Neural progenitor cell (in vitro differentiated cells): ENCODE measurements around the gene SIGLEC6. TPM values are rescaled to one million over a fixed set of nuclear protein-coding genes. Genes with fewer than 3 reads are reported as not detected.

Experiments used
- DNase-seq: peaks from one replicate; pipeline ENCODE4 v3.0.0-alpha.2; 2016; ENCODE audit warnings: low spot score
- H2AFZ ChIP-seq: fragments of 200-600 bp; sonication (generic); replicated peaks from 2 replicates; pipeline ENCODE4 v1.6.1; 2016; ENCODE audit warnings: antibody characterized with exemption
- H3F3A ChIP-seq: fragments of 200-600 bp; sonication (generic); 2 replicates; pipeline ENCODE4 v1.6.1; 2016; ENCODE audit warnings: antibody characterized with exemption, low read depth
- H3K27ac ChIP-seq: fragments of 200-600 bp; sonication (generic); 2 replicates; pipeline ENCODE4 v1.5.1; 2016; ENCODE audit warnings: mild to moderate bottlenecking
- H3K27me3 ChIP-seq: fragments of 200-600 bp; sonication (generic); 2 replicates; pipeline ENCODE4 v1.6.1; 2016; ENCODE audit warnings: mild to moderate bottlenecking, moderate library complexity
- H3K36me3 ChIP-seq: fragments of 200-600 bp; sonication (generic); 2 replicates; pipeline ENCODE4 v1.5.1; 2016
- H3K4me1 ChIP-seq: fragments of 200-600 bp; sonication (generic); 2 replicates; pipeline ENCODE4 v1.6.1; 2016; ENCODE audit warnings: mixed run types
- H3K4me2 ChIP-seq: fragments of 200-600 bp; sonication (generic); 2 replicates; pipeline ENCODE4 v1.6.1; 2016
- H3K4me3 ChIP-seq: fragments of 200-600 bp; sonication (generic); 2 replicates; pipeline ENCODE4 v1.5.1; 2016
- H3K79me2 ChIP-seq: fragments of 200-600 bp; sonication (generic); 2 replicates; pipeline ENCODE4 v1.6.1; 2016; ENCODE audit warnings: low read depth
- H3K9ac ChIP-seq: fragments of 200-600 bp; sonication (generic); 2 replicates; pipeline ENCODE4 v1.6.1; 2016
- H3K9me3 ChIP-seq: fragments of 200-600 bp; sonication (generic); 2 replicates; pipeline ENCODE4 v1.5.1; 2016; ENCODE audit warnings: low read depth
- H4K20me1 ChIP-seq: fragments of 200-600 bp; sonication (generic); 2 replicates; pipeline ENCODE4 v1.6.1; 2016; ENCODE audit warnings: low read depth
- H3K27ac Mint-ChIP-seq: 3 replicates; pipeline ENCODE4 v1.8.0; 2021; ENCODE audit warnings: mixed read lengths
- H3K27me3 Mint-ChIP-seq: 2 replicates; pipeline ENCODE4 v1.8.0; 2022; ENCODE audit warnings: low read depth, mild to moderate bottlenecking, inconsistent platforms, moderate library complexity, mixed read lengths; ENCODE audit not compliant: insufficient read depth
- H3K36me3 Mint-ChIP-seq: 3 replicates; pipeline ENCODE4 v1.8.0; 2021; ENCODE audit warnings: mixed read lengths
- H3K4me1 Mint-ChIP-seq: 3 replicates; pipeline ENCODE4 v1.8.0; 2021; ENCODE audit warnings: mixed read lengths
- H3K4me3 Mint-ChIP-seq: 3 replicates; pipeline ENCODE4 v1.8.0; 2021; ENCODE audit warnings: mild to moderate bottlenecking, moderate library complexity, mixed read lengths
- H3K9me3 Mint-ChIP-seq: 3 replicates; pipeline ENCODE4 v1.8.0; 2020; ENCODE audit warnings: mixed read lengths
- EZH2 ChIP-seq: fragments of 200-600 bp; sonication (generic); IDR thresholded peaks from 2 replicates; pipeline ENCODE4 v1.6.1; 2017; ENCODE audit warnings: antibody characterized with exemption, mild to moderate bottlenecking, moderate library complexity
- EZH2phosphoT487 ChIP-seq: fragments of 200-600 bp; sonication (generic); IDR thresholded peaks from 2 replicates; pipeline ENCODE4 v1.6.1; 2017; ENCODE audit warnings: antibody characterized with exemption
- total RNA-seq: library from RNA; depleted of rRNA; stranded (reverse); fragments of >200 nt; gene quantifications from 2 replicates; pipeline ENCODE4 v1.2.3, GENCODE V29; 2015; ENCODE audit warnings: low replicate concordance
- TF ChIP-seq, protein P1 (sequence below): fragments of 200-600 bp; sonication (generic); IDR thresholded peaks from 2 replicates; pipeline ENCODE4 v1.5.1; 2017; ENCODE audit warnings: antibody characterized with exemption, mild to moderate bottlenecking

SIGLEC6 gene
- total RNA-seq, 1 donor from 2014 or later = not detected

DNA sequence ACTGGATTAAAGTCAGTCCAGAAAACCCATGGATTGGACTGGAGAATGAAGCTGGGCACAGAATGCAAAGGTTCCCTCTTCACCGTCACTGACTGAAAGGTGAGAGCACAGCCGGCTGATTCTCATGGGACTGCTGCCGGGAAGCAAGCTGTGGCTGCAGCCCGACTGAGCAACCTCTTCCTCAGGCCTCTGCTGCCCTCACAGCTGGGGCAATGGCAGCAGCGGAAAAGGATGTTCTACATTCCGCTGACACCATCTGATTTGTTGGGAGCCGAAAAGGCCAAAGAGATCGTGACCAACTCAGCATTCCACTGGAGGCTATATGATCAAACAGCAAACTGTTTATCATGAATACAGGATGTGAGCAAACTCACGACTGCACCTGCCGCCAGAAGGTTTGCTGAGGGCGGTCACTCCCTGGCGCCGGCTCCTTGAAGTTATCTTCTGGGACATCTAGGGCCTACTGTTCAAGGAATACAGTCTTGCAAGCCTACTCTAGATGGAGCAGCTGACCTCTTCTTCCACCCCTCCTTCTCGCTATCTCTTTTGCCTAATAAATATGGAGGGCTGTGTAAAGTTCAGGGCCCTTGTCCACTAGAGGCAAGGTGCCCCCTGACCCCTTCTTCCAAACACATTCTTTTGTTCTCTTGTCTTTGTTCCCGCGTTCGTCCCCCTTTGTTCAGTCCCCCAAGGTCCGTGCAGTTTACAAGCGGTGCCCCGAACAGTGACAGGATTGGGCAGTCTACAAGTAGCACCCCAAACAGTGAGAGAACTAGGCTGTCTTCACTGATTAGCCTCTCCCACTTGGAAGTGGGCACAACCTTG lies 19.6 kb upstream of the SIGLEC6 start:
- H3K4me1 ChIP-seq = no peaks in the 10 kb centered on the region
- H2AFZ ChIP-seq = no peak overlapping the region
- TF ChIP-seq EZH2 = no peak
- TF ChIP-seq EZH2phosphoT487 = no peak
- TF ChIP-seq, protein P1, sequence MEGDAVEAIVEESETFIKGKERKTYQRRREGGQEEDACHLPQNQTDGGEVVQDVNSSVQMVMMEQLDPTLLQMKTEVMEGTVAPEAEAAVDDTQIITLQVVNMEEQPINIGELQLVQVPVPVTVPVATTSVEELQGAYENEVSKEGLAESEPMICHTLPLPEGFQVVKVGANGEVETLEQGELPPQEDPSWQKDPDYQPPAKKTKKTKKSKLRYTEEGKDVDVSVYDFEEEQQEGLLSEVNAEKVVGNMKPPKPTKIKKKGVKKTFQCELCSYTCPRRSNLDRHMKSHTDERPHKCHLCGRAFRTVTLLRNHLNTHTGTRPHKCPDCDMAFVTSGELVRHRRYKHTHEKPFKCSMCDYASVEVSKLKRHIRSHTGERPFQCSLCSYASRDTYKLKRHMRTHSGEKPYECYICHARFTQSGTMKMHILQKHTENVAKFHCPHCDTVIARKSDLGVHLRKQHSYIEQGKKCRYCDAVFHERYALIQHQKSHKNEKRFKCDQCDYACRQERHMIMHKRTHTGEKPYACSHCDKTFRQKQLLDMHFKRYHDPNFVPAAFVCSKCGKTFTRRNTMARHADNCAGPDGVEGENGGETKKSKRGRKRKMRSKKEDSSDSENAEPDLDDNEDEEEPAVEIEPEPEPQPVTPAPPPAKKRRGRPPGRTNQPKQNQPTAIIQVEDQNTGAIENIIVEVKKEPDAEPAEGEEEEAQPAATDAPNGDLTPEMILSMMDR = no peak
- H3K9me3 ChIP-seq = peaks cover 8% of the 10 kb centered on the region
- no peak for DNase-seq
- no peak overlapping the region for H3K9ac ChIP-seq
- H3K4me3 ChIP-seq = no peak overlapping the region
- Mint-ChIP-seq H3K4me3 (no peak overlapping the region), H3K27ac (no peak overlapping the region), H3K4me1 (no peaks in the 10 kb centered on the region), H3K9me3 (no peaks in the 10 kb centered on the region), H3K36me3 (no peaks in the 10 kb centered on the region), H3K27me3 (peaks cover 2% of the 10 kb centered on the region)
- H3K36me3 ChIP-seq = no peaks in the 10 kb centered on the region
- H3K27me3 ChIP-seq = no peaks in the 10 kb centered on the region
- no peak overlapping the region for H3K27ac ChIP-seq
- no peaks in the 10 kb centered on the region for H4K20me1 ChIP-seq
- H3K79me2 ChIP-seq = no peaks in the 10 kb centered on the region
- H3K4me2 ChIP-seq = no peak overlapping the region
- H3F3A ChIP-seq = no peaks in the 10 kb centered on the region

DNA sequence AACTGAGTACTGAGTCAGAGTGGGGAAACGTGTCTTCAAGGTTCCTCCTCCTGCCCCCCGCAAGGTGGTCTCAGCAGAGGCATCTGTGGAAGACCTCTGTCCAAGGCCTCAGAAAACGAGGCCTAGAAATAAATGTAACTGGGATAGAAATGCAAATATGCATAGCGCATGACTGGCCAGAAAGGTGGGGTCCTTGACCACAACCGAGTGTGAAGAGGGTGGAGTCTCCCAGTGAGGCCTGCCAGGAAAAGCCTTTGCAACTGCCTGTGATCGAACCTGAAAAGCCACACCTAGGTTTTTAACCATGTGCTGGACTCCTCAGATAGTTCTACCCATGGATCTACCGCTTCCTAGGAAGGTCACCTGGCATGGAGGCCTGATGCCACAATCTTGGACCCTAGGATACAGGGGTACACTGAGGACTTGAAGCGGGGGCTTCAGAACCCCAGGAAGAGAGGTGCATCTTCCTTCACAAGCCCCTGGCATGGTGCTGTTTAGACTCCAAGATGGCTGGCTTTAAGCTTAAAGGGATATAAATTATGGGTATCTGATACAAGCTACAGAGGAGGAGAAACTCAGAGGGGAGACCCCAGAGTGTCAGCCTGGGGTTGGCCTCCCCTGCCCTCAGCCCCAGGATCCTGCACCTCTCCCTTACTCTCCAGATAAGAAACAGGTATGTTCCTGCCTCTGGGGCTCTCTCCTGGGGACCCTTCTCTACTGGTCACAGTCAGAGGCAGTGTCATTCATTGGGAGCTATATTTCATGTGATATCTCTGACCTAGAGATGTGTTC lies 18.3 kb upstream of the SIGLEC6 start:
- DNase-seq = no peak
- peaks cover 4% of the 10 kb centered on the region for H3K27me3 Mint-ChIP-seq

DNA sequence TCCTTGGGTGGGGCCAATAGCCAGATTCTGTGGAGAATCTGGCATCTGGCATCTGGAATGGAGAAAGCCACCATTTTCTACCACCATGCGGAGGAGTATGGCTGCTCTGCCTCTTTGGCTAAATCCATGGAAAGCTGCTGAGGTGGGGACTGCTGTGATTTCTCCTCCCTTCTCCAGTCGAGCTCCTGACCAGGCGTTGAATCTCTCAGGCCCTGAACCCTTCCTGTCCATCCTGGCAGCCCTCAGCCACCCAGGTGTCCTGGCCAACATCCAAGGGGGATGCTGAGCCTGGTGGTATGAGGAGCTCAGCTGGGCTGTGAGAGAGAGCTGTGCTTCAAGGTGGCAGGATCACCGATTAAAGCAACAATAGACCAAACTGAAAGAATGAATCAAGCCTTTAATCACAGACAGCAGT lies 17.4 kb upstream of the SIGLEC6 start:
- H3K4me3 Mint-ChIP-seq = no peak overlapping the region
- DNase-seq = no peak
- Histone ChIP-seq H3K27ac (no peak overlapping the region), H3K4me1 (no peaks in the 10 kb centered on the region), H3K79me2 (no peaks in the 10 kb centered on the region), H3K27me3 (no peaks in the 10 kb centered on the region), H3K4me2 (no peak overlapping the region), H3K9ac (no peak overlapping the region), H2AFZ (no peak overlapping the region), H4K20me1 (no peaks in the 10 kb centered on the region), H3K4me3 (no peak overlapping the region), H3K36me3 (no peaks in the 10 kb centered on the region), H3F3A (no peaks in the 10 kb centered on the region), H3K9me3 (no peaks in the 10 kb centered on the region)
- TF ChIP-seq, protein P1 = no peak
- TF ChIP-seq EZH2 = no peak
- no peak for TF ChIP-seq EZH2phosphoT487
- H3K9me3 Mint-ChIP-seq = no peaks in the 10 kb centered on the region
- H3K4me1 Mint-ChIP-seq = no peaks in the 10 kb centered on the region
- H3K36me3 Mint-ChIP-seq = no peaks in the 10 kb centered on the region
- H3K27ac Mint-ChIP-seq = no peak overlapping the region
- H3K27me3 Mint-ChIP-seq = peaks cover 6% of the 10 kb centered on the region

More for the DNA sequence above, 18.3 kb upstream of the SIGLEC6 start:
- Histone ChIP-seq H3F3A (no peaks in the 10 kb centered on the region), H3K27ac (no peak overlapping the region), H3K27me3 (no peaks in the 10 kb centered on the region), H3K36me3 (no peaks in the 10 kb centered on the region), H3K9me3 (no peaks in the 10 kb centered on the region), H4K20me1 (no peaks in the 10 kb centered on the region), H2AFZ (no peak overlapping the region), H3K79me2 (no peaks in the 10 kb centered on the region), H3K4me1 (no peaks in the 10 kb centered on the region), H3K9ac (no peak overlapping the region), H3K4me3 (no peak overlapping the region), H3K4me2 (no peak overlapping the region)
- Mint-ChIP-seq H3K4me3 (no peak overlapping the region), H3K27ac (no peak overlapping the region), H3K36me3 (no peaks in the 10 kb centered on the region), H3K9me3 (no peaks in the 10 kb centered on the region), H3K4me1 (no peaks in the 10 kb centered on the region)
- TF ChIP-seq EZH2phosphoT487 (no peak), EZH2 (no peak)
- TF ChIP-seq, protein P1 = no peak
